ENCODE measurements around the gene CSRNP3.

CSRNP3 gene

DNA sequence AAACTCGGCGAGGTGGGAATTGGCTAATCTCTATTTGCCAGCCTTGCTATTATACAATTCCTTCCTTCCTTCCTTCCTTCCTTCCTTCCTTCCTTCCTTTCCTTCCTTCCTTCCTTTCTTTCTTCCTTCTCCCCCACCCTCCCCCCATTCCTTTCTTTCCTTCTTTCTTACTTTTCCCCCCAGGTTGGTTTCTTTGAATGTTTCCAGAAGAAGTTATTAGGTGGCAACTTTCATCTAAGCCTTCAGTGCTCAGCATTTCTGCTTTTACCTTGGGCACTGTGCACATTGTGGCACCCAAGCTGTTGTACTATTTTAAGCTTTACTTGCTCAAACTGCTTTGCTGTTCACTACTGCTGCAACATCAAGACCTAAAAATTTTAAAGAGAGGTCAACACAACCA lies 17.2 kb upstream of the CSRNP3 start:
- TF ChIP-seq, protein P1, sequence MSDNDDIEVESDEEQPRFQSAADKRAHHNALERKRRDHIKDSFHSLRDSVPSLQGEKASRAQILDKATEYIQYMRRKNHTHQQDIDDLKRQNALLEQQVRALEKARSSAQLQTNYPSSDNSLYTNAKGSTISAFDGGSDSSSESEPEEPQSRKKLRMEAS (IDR thresholded peaks at IDR 0.05), result no peak
- TF ChIP-seq EGR1 (IDR thresholded peaks at IDR 0.05) (no peak), FOXM1 (IDR thresholded peaks at IDR 0.05; ENCODE audit: borderline replicate concordance, low read depth) (no peak)
- TF ChIP-seq, protein P2, sequence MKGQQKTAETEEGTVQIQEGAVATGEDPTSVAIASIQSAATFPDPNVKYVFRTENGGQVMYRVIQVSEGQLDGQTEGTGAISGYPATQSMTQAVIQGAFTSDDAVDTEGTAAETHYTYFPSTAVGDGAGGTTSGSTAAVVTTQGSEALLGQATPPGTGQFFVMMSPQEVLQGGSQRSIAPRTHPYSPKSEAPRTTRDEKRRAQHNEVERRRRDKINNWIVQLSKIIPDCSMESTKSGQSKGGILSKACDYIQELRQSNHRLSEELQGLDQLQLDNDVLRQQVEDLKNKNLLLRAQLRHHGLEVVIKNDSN (IDR thresholded peaks at IDR 0.05), result no peak
- TF ChIP-seq, protein P3, sequence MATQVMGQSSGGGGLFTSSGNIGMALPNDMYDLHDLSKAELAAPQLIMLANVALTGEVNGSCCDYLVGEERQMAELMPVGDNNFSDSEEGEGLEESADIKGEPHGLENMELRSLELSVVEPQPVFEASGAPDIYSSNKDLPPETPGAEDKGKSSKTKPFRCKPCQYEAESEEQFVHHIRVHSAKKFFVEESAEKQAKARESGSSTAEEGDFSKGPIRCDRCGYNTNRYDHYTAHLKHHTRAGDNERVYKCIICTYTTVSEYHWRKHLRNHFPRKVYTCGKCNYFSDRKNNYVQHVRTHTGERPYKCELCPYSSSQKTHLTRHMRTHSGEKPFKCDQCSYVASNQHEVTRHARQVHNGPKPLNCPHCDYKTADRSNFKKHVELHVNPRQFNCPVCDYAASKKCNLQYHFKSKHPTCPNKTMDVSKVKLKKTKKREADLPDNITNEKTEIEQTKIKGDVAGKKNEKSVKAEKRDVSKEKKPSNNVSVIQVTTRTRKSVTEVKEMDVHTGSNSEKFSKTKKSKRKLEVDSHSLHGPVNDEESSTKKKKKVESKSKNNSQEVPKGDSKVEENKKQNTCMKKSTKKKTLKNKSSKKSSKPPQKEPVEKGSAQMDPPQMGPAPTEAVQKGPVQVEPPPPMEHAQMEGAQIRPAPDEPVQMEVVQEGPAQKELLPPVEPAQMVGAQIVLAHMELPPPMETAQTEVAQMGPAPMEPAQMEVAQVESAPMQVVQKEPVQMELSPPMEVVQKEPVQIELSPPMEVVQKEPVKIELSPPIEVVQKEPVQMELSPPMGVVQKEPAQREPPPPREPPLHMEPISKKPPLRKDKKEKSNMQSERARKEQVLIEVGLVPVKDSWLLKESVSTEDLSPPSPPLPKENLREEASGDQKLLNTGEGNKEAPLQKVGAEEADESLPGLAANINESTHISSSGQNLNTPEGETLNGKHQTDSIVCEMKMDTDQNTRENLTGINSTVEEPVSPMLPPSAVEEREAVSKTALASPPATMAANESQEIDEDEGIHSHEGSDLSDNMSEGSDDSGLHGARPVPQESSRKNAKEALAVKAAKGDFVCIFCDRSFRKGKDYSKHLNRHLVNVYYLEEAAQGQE (IDR thresholded peaks at IDR 0.05; ENCODE audit: low read depth), result no peak

DNA sequence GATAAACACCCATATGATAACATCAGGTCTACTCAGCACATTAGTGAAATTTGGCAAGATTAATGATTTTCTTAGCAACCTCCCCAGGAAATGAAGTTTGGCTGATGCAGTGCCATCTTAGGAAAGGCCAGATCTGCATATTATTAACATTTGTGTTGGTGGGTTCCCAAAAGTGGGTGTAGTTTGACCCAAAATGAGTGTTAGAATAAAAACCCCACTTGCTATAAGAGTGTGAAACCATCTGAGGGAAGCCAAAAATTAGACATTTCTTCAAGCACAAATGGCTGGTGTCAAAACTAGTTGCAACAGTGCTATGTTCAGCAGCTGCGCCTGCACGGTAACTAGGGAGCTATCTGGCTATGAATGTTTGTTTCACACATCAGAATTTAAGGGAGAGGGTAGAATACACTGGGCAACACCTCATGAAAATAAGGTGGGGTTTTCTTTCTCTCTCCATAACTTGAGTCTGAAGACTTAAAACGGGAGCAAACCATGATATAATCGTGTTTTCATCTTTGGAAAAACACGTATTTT lies 15.9 kb upstream of the CSRNP3 start:
- TF ChIP-seq, protein P1 (IDR thresholded peaks at IDR 0.05), result no peak
- TF ChIP-seq, protein P2 (IDR thresholded peaks at IDR 0.05), result no peak
- no peak for TF ChIP-seq ZBTB7A (IDR thresholded peaks at IDR 0.05; ENCODE audit: low read depth)
- TF ChIP-seq EP300 (IDR thresholded peaks at IDR 0.05; ENCODE audit: borderline replicate concordance), result no peak
- TF ChIP-seq FOXM1 (IDR thresholded peaks at IDR 0.05; ENCODE audit: borderline replicate concordance, low read depth), result no peak
- no peak for TF ChIP-seq CREB1 (IDR thresholded peaks at IDR 0.05; ENCODE audit: low read depth)
- no peak for TF ChIP-seq RAD21 (IDR thresholded peaks at IDR 0.05; ENCODE audit: low read depth)
- no peak for TF ChIP-seq CEBPB (IDR thresholded peaks at IDR 0.05)
- no peak for TF ChIP-seq NFIC (IDR thresholded peaks at IDR 0.05)
- TF ChIP-seq, protein P3 (IDR thresholded peaks at IDR 0.05; ENCODE audit: low read depth), result no peak
- TF ChIP-seq TCF12 (IDR thresholded peaks at IDR 0.05; ENCODE audit: low read depth), result no peak
- TF ChIP-seq TEAD4 (IDR thresholded peaks at IDR 0.05), result no peak
- TF ChIP-seq EGR1 (IDR thresholded peaks at IDR 0.05), result no peak
- no peak for TF ChIP-seq TAF1 (IDR thresholded peaks at IDR 0.05; ENCODE audit: low read depth)
- TF ChIP-seq YY1 (IDR thresholded peaks at IDR 0.05; ENCODE audit: low read depth), result no peak

DNA sequence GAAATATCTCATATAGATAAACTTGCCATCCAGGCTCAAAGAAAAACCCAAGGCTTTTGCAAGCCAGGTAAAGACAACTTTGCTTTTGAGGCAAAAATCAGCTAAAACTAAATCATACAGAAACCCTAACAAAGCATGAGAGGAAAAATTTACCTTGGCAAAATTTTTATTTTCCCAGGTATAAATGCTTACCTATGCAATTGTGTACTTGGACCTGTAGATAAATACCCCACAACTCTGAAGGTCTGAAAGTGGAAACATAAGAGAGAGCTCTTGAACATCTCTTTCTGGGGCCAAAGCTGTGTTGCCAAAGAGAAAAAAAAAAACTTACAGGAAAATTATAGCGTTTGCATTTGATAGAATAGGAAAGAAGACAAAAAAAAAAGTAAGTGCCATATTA lies 14.6 kb upstream of the CSRNP3 start:
- TF ChIP-seq ZBTB7A (IDR thresholded peaks at IDR 0.05; ENCODE audit: low read depth) (no peak), EGR1 (IDR thresholded peaks at IDR 0.05) (no peak), EP300 (IDR thresholded peaks at IDR 0.05; ENCODE audit: borderline replicate concordance) (no peak), CREB1 (IDR thresholded peaks at IDR 0.05; ENCODE audit: low read depth) (no peak), TCF12 (IDR thresholded peaks at IDR 0.05; ENCODE audit: low read depth) (no peak), TEAD4 (IDR thresholded peaks at IDR 0.05) (no peak), YY1 (IDR thresholded peaks at IDR 0.05; ENCODE audit: low read depth) (no peak), FOXM1 (IDR thresholded peaks at IDR 0.05; ENCODE audit: borderline replicate concordance, low read depth) (no peak)
- TF ChIP-seq, protein P3 (IDR thresholded peaks at IDR 0.05; ENCODE audit: low read depth), result no peak
- TF ChIP-seq, protein P1 (IDR thresholded peaks at IDR 0.05), result no peak
- TF ChIP-seq, protein P2 (IDR thresholded peaks at IDR 0.05), result no peak

DNA sequence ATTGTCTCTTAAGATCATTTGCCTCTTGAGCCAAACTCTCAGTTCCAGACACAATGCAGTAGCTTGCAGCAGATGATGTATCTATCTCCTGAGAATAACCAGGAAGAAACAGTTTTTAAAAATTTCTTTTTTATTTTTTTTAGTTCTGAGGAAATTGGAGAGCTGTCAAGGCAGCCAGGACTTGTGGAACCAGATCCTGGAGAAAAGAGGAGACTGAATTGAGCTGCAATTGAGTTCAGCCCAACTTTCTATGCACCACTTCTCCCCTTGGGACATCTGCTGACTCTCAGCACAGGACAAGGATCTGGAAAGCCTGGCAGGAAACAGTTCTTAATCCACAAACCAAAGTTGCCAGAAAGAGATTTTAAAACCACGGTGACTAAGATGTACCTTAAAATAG lies 13.5 kb upstream of the CSRNP3 start:
- TF ChIP-seq, protein P3 (IDR thresholded peaks at IDR 0.05; ENCODE audit: low read depth), result no peak
- TF ChIP-seq TAF1 (IDR thresholded peaks at IDR 0.05; ENCODE audit: low read depth), result no peak
- TF ChIP-seq CREB1 (IDR thresholded peaks at IDR 0.05; ENCODE audit: low read depth), result no peak
- TF ChIP-seq TEAD4 (IDR thresholded peaks at IDR 0.05), result no peak
- no peak for TF ChIP-seq EGR1 (IDR thresholded peaks at IDR 0.05)
- TF ChIP-seq CEBPB (IDR thresholded peaks at IDR 0.05), result no peak
